Measurements from ENCODE around the gene DPM2. TPM values are rescaled to one million over a fixed set of nuclear protein-coding genes. Genes with fewer than 3 reads are reported as not detected.

The DPM2 gene
- total RNA-seq, 4 donors from 2014 or later = 7.5 to 14.2 (median 9.6) TPM

GRCh38 chr9:127897193-127897692, 40.4 kb downstream of the DPM2 start:
- TF ChIP-seq CTCF (IDR thresholded peaks at IDR 0.05; ENCODE audit: low read depth) = no peak

GRCh38 chr9:127896395-127897192, 41.1 kb downstream of the DPM2 start:
- no peak for TF ChIP-seq CTCF (IDR thresholded peaks at IDR 0.05; ENCODE audit: low read depth)

GRCh38 chr9:127895811-127896210, 41.8 kb downstream of the DPM2 start:
- no peak for TF ChIP-seq CTCF (IDR thresholded peaks at IDR 0.05; ENCODE audit: low read depth)

GRCh38 chr9:127893392-127893791, 44.3 kb downstream of the DPM2 start:
- TF ChIP-seq CTCF (IDR thresholded peaks at IDR 0.05; ENCODE audit: low read depth) = no peak

GRCh38 chr9:127892831-127893230, 44.8 kb downstream of the DPM2 start:
- TF ChIP-seq CTCF (IDR thresholded peaks at IDR 0.05; ENCODE audit: low read depth) = no peak

GRCh38 chr9:127890053-127890452, 47.6 kb downstream of the DPM2 start:
- no peak for TF ChIP-seq CTCF (IDR thresholded peaks at IDR 0.05; ENCODE audit: low read depth)

GRCh38 chr9:127887792-127888191, 49.9 kb downstream of the DPM2 start:
- no peak for TF ChIP-seq CTCF (IDR thresholded peaks at IDR 0.05; ENCODE audit: low read depth)
